HG03103 (cell line): ENCODE measurements around the gene ROBO2.

Source experiments
- ATAC-seq: cut with Tn5 transposase; IDR thresholded peaks from one replicate; pipeline ENCODE4 v1.9.1; 2021; ENCODE audit warnings: low read depth; ENCODE audit not compliant: unreplicated experiment

The ROBO2 gene, protein sequence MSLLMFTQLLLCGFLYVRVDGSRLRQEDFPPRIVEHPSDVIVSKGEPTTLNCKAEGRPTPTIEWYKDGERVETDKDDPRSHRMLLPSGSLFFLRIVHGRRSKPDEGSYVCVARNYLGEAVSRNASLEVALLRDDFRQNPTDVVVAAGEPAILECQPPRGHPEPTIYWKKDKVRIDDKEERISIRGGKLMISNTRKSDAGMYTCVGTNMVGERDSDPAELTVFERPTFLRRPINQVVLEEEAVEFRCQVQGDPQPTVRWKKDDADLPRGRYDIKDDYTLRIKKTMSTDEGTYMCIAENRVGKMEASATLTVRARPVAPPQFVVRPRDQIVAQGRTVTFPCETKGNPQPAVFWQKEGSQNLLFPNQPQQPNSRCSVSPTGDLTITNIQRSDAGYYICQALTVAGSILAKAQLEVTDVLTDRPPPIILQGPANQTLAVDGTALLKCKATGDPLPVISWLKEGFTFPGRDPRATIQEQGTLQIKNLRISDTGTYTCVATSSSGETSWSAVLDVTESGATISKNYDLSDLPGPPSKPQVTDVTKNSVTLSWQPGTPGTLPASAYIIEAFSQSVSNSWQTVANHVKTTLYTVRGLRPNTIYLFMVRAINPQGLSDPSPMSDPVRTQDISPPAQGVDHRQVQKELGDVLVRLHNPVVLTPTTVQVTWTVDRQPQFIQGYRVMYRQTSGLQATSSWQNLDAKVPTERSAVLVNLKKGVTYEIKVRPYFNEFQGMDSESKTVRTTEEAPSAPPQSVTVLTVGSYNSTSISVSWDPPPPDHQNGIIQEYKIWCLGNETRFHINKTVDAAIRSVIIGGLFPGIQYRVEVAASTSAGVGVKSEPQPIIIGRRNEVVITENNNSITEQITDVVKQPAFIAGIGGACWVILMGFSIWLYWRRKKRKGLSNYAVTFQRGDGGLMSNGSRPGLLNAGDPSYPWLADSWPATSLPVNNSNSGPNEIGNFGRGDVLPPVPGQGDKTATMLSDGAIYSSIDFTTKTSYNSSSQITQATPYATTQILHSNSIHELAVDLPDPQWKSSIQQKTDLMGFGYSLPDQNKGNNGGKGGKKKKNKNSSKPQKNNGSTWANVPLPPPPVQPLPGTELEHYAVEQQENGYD (N-terminal part only)

DNA sequence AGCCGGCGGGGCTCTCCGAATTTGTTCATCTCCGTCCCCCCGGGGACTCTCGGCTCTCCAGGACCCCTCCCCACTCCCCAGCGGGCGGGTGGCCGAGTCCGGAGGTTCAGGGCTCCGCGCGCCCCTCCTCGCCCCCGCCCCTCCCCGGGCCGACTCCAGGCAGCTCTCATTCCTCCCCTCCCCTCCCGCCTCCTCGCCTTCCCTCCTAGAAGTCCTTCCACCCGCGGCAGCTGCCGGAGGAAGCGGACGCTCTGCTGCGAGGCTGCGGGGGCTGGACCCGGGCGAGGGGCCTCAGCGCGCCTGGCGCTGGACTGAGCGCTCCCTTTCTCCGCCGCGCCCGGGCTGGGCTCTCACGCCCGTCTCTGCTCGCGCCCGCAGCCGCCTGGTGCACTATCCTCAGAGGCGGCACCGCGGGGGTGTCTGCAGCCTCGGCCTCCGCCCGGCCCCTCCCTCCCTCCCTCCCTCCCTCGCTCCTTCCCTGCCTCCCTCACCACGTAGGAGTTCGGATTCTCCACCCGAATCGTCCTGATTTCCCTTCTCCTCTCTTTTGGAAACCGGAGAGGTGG is at the start of gene ROBO2:
Gene ROBO2 (plus strand): TSS at position 494 of the 566 bp plus-strand sequence. CDS start 687 bp downstream, outside the sequence.
- no peak for ATAC-seq

DNA sequence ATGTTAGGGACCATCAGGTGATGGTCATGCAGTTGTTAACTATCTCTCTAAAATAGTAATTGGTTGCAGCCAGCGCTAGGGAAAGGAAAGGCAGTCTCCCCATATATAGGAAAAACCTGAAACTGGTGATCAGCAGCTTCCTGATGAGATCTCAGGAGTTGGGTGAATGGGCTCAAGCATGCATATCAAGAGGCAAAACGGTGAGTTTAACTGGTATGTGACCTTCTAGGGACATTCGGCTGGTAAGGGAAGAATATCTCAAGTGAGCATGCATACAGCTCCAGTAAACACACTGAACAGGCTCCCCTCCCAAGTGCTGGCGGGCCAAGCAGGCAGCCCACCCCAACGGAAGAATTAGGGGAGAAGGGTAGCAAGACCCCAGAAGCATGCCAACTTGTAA is 49.3 kb upstream of the ROBO2 start:
- ATAC-seq: no peak

DNA sequence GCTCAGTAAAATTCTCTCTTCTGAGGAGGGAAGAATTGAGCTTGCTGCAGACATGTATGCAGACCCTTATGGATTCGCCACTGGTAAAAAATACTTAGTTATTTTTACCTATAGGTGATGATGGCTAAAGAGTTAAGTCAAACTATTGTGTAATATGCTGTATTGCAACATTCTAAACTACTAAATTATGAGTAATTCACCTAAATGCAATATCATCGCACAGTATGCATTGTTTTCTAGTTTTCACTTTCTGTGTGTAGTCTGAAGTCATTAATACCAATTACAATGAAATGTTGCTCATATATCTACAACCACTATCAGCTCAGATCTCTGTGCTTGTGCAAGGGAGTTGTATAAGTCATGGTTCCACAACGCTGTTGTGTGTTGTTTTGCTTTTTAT is 48.7 kb upstream of the ROBO2 start:
- ATAC-seq: no peak

DNA sequence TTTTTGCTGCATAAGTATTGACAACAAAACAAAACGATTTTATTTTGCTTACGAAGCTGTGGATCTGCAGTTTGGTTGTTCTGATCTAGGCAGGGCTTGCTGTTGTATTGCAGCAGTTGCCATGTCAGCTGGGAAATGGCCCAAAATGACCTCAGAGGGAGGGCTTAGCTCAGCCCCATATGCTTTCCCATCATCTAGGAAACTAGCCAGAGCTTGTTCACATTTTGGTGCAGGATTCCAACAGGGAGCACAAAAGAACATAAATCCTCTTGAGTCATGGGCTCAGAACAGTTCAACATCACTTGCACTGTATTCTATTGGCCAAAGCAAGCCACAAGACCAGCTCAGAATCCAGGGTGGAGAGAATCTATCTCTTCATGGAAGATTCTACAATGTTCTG is 42.2 kb upstream of the ROBO2 start:
- no peak for ATAC-seq

DNA sequence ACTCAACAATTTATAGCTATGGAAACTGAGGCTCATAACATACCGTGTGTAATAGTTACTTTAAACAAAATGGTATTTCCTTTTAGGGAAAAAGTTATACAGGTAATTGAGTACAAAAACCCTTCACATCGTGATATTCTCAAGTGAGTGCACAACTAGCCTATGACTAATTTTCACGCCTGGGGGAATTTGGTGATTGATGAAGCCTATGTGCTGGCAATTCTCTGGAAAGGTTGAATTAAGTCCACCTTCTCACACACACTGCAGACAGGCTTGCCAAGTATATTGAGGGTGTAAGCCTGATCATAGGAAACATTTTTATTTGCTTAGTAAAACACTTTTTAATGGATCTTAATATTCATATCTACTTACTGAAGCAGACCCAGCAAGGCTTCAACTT is 41.3 kb upstream of the ROBO2 start:
- ATAC-seq: no peak

DNA sequence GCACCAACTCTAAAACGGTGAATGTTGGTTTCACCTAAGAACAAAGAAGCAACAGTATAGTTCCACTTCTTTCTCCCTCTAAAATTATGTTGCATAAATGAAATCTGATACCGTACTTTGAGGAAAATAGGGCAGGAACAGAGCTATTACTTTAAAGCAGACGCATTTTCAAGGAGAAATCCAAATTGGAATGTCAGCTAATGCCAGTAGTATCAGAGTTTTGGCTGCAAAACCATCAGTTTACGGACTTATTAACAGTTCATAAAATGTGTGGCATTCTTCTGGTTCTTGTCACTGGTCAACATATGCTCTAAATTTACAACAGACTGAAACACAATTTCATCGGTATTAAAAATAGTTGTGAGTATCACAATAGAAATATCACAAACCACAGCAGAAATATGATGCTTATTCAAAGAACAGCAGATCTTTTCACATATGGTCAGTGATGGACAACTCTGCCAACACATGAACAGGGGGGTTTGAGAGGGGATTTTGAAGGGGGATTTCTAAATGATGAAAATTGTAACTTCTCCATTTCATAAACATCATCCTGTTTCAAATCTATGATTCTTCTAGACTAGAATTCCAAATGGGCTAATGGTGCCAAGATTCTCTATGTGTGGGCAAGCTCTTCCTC is 38.7 kb upstream of the ROBO2 start:
- ATAC-seq: no peak

DNA sequence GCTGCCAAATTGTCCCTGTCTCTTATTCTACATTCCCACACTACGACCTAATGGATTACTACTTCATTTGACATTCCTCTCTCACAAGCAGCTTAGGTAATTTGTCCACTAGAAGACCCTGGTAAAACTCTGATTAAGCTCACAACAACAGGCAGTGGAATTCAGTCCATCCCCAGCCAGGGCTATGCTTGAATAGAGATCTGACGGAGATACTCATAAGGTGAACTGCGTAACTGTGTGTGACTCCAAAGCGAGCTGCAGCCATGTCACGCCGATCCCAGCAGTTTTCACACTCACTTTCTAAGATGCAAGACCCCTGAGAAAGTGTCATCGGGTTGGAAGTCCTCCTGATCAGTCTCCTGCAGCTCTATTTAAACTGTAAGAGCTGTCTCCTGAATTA is 25.7 kb upstream of the ROBO2 start:
- no peak for ATAC-seq

DNA sequence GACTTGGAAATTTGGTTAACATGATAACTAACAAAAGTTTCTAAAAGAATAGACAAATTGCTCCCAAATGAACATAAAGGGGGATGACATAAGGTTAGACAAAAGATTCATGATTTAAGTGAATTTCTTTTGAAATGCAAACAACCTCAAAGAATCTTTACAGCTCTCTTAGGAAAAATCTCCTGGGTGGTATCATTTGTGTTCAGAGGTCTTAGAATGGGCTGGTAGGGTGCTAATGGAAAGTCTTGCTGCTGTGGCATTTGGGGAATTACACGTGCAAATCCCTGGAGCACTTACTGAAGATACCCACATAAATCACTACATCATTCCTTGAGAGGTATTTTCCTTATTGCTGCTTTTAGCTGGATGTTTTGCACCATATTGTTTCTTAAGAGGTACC is 14.4 kb upstream of the ROBO2 start:
- no peak for ATAC-seq

DNA sequence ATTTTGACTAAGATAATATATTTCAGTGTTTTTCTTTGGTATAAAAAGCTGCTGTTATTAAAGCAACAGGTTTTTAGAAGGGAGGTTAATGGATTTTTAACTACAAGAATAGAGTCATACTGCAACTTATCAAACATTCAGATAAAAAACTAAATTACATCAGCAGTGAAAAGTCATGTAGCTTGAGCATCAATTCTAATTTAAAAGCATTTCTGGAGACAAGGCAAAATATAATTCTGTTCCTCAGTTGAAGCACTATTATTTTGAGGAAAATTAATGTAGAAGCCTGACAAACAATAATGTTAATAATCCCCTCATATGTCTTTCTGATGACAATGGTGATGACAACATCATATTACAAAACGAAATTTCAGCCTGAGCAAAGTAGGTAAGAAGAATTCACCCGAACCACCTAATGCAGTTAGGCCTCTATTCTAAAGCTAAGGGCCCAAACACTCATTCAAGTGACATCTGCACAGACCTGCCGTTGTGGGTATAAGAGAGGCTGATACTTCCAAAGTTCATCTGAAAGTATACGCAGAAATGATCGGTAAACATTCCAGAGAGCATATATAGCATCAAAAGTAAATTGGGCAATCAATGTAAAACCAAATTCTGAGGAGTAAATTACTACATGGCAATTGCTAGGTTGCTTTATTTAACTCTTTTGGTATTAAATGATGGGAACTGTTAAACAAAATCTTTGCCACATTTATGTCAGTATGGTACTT is 12.8 kb upstream of the ROBO2 start:
- no peak for ATAC-seq

DNA sequence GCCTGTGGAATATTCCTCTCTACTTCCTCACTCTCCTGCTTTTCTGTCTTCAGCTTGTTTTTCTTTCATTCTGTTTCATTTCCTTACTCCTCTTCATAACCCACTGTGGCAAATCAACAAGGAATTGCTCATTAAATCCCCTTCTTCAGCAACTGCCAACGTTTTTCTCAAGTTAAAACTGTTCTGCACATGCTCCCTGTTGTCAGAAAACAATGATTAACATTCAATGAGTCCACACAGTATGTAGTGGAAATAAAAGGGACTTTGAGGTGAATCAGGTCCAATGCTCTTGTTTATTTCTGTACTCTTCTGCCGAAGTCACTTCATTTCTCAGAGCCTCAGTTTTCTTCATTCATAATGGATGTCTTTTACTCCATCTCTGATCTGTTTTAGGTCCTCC is 11.9 kb upstream of the ROBO2 start:
- no peak for ATAC-seq

DNA sequence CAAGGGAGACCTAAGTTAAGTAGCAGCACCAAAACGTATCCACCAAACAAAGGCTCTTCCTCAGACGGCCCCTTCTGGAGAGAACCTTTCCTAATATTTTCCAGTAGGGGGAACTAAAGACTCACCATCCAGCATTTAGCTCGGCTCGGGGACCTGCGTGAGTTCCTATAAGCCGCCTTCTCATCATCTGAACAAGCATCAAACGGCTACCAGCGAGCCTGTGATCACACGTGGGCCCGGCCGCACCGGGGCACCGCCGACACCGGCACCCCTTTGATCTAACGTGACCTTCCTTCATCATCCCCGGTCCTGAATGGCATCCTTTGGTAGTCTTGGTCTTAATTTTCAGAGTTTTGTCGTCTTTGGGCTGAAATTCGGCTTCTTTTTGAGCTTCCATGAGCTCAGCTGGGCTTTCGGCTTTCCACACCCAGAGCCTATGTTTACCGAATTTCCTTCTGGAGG is 1.4 kb upstream of the ROBO2 start:
- ATAC-seq: no peak

DNA sequence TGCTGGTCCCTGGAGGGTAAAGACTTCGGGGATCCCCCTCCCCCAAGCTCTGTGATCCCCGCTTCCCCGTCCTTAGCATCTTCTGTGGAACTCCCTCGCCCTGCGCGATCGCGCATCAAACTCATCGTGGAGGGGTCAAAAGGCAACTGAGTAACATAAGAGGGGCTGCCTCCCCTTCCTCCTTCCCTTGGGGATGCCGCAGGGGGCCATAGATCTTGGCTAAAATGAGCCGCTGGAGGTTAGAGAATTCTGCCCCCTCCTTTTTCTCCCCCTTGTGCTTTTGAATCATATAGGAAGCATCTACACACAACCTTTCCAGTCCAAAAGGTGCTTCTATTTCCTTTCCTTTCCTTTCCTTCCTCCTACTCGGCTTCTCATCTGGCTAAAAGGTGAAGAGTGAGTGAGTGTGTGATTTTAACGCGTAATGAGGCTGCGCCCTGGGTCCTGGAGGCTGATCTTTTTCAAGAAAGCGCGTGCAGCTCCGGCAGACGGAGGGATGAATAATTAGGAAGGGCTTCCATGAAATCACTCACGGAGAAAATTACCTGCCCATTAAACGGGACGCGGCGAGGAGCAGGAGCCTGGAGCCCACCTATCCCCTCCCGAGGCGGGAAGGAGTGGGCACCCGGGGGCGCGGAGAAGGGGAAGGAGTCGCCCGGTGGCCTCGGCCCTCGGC is 831 bp upstream of the ROBO2 start:
- no peak for ATAC-seq

DNA sequence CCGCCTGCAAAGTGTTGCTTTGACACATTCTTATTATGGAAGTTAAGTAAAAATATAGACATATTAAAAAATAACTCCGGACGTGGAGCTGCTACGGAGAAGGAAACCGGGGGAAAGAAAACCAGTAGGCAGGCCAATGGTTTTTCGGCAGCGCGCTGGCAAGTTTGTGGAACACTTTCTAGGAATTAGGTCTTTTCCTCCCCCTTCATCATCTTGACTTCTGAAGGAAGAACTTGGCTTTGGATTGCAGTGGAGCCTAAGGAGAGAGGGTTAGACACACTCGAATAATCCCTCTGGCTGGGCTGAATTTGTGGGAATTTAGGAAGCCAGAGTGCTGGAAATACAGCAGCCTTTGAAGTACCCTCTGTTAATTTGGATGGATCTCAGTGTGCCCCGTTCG is 317 bp downstream of the ROBO2 start:
- ATAC-seq: no peak

DNA sequence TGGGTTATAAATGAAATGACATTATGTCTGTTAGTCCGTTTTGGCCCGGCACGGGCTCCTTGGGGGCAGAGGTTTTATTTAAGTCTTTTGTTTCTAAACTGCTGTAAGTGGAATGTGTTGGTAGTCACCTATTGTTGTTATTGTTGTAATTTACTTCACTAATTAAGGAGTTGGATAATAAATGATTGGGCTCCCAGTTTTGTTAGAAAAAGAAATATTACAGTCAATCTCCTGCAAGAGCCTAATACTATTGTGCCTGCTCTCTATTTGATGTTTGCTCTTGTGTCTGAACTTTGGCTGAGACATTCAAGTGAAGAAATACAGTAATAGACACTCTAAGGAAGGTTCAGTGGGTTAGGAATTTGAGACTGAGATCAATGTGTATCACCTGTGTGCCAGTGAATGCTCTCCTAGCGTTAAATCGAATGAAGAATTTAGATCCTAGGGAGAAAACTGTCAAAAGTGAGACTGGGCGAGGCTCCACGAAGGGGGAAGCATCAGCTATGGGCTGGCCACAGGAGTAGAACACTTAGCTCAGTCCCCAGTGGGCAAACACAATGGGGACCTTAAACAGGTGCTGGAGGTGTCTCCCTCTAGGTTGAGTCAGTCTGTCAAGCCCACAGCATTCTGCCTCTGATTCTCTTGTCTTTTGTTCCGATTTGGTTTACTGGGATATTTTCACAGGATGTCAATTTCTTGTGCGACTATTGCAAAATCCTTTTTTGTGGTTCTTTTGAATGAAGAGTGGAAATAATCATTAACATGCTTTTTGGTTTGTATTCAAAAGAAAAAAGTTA is 1.2 kb downstream of the ROBO2 start:
- no peak for ATAC-seq

DNA sequence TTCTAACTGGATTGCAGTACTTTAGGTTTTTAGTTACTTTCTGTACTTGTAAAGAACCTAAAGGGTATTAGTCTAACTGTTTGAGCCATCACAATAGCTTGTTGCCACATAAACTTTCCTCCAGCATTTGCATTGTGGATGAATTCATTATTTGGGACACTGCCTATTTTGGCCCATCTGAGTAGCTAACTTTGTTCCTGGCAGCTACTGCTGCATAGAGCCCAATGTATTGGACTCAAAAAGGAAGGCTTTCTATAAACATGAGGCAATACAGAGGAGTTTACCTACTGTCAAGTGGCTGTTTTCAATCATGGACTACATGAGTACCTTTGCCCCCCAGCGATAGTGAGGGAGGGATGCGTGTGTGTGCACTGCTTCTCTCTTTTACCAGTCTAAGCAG is 1.9 kb downstream of the ROBO2 start:
- no peak for ATAC-seq

DNA sequence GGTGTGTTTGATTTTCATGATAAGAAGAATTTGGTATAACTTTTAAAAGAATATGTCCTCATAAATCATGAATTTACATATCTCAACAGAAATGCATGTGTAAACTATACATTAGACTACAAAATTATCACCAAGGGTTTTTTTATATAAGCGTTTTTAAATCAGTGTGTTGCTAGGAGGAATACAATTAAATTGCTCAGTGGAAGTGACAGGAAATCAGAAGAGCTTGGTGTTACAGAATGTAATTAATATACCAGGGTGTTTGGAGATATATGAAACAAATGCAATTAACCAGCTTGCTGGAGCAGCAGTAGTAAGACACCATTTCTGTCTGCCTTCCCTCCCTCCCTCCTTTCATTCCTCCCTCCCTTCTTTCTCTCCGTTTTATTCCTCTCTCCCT is 2.4 kb downstream of the ROBO2 start:
- no peak for ATAC-seq

DNA sequence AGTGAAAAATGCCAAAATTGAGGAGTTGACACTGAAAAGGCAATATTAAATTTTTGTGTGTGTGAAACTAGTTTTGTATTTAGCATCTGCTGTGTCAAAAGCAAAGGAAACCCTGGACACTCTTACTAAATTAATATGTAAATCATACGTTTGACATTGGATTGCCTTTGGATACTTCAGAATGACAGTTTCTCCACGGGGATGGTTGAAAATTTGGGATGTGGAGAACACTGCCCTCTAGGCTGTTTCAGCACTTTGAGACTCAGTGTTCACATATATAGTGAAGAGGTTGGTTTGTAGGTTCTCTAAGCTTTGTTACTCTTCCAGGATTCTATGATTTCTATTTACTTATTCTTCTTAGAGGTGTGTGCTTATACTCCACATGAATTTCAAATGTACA is 3.0 kb downstream of the ROBO2 start:
- no peak for ATAC-seq

DNA sequence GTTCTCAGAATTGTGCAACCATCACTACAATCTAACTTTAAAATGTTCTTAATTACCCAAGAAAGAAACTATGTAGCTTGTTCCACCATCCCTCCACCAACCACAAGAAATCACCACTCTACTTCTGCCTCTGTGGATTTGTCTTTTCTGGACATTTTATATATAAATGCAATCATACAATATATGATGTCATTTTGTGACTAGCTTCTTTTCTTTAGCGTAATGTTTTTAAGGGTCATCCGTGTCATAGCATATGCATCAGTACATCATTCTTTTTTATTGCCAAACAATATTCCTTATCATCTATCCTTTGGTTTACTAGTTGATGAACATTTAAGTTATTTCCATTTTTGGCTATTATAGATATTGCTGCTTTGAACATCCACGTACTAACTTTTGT is 5.8 kb downstream of the ROBO2 start:
- ATAC-seq: no peak
